Type B pancreatic cell (in vitro differentiated cells): ENCODE measurements around the gene CAVIN1. TPM values are rescaled to one million over a fixed set of nuclear protein-coding genes. Genes with fewer than 3 reads are reported as not detected.
"Not testable (repeated sequence)": the region's sequence is repeated elsewhere in the genome, so short reads cannot be mapped to it uniquely, and the experiment has no call there.

Experiments used
- DNase-seq: peaks from one replicate; pipeline ENCODE4 v3.0.0; 2021; ENCODE audit warnings: mixed read lengths; ENCODE audit not compliant: unreplicated experiment; ENCODE audit errors: extremely low spot score
- H3K27ac Mint-ChIP-seq: 2 replicates; pipeline ENCODE4 v1.8.0; 2021; ENCODE audit warnings: mild to moderate bottlenecking, mixed read lengths
- H3K27me3 Mint-ChIP-seq: 2 replicates; pipeline ENCODE4 v1.8.0; 2021; ENCODE audit warnings: mixed read lengths
- H3K36me3 Mint-ChIP-seq: 2 replicates; pipeline ENCODE4 v1.8.0; 2021; ENCODE audit warnings: mixed read lengths
- H3K4me1 Mint-ChIP-seq: one replicate; pipeline ENCODE4 v1.8.0; 2021; ENCODE audit warnings: mixed read lengths; ENCODE audit not compliant: unreplicated experiment
- H3K4me3 Mint-ChIP-seq: 2 replicates; pipeline ENCODE4 v1.8.0; 2021; ENCODE audit warnings: mild to moderate bottlenecking, mixed read lengths
- H3K9me3 Mint-ChIP-seq: 2 replicates; pipeline ENCODE4 v1.8.0; 2021; ENCODE audit warnings: mixed read lengths
- CTCF ChIP-seq: fragments of 200-600 bp; sonication (generic); conservative IDR thresholded peaks from 2 replicates; pipeline ENCODE4 v1.5.0; 2021; ENCODE audit warnings: antibody characterized with exemption, mild to moderate bottlenecking
- total RNA-seq: library from RNA; stranded (reverse); gene quantifications from 2 replicates; pipeline ENCODE4 v1.2.1, GENCODE V29; 2021; ENCODE audit warnings: low replicate concordance

CAVIN1 gene
- total RNA-seq, 1 donor from 2014 or later = 21.9 TPM

GRCh38 chr17:42459256-42459800, 36.3 kb upstream of the CAVIN1 start:
- peaks cover 43% of the 10 kb centered on the region for H3K4me1 Mint-ChIP-seq
- peaks cover 7% of the 10 kb centered on the region for H3K36me3 Mint-ChIP-seq
- DNase-seq = no peak
- no peaks in the 10 kb centered on the region for H3K27me3 Mint-ChIP-seq
- peak; percentile 49 for TF ChIP-seq CTCF
- no peaks in the 10 kb centered on the region for H3K9me3 Mint-ChIP-seq
- H3K4me3 Mint-ChIP-seq = peak overlapping the region; percentile 96
- H3K27ac Mint-ChIP-seq = peak overlapping the region; percentile 98

GRCh38 chr17:42458497-42459255, 35.6 kb upstream of the CAVIN1 start, which contains the start of gene ATP6V0A1:
TSS of gene ATP6V0A1 (plus strand) at chr17:42458878. CDS start at chr17:42460895, 2,017 bp downstream.
- peak; percentile 94 for DNase-seq
- H3K9me3 Mint-ChIP-seq = no peaks in the 10 kb centered on the region
- H3K36me3 Mint-ChIP-seq = peaks cover 7% of the 10 kb centered on the region
- H3K4me1 Mint-ChIP-seq = peaks cover 40% of the 10 kb centered on the region
- H3K27ac Mint-ChIP-seq = peak within 1 kb of the TSS; percentile 98
- TF ChIP-seq CTCF = no peak
- no peaks in the 10 kb centered on the region for H3K27me3 Mint-ChIP-seq
- peak within 1 kb of the TSS; percentile 96 for H3K4me3 Mint-ChIP-seq

GRCh38 chr17:42457107-42457792, 34.2 kb upstream of the CAVIN1 start:
- Mint-ChIP-seq H3K4me3 (peak overlapping the region; percentile 78), H3K27me3 (peaks cover 4% of the 10 kb centered on the region), H3K4me1 (peaks cover 34% of the 10 kb centered on the region), H3K36me3 (peaks cover 3% of the 10 kb centered on the region), H3K27ac (peak overlapping the region; percentile 76), H3K9me3 (no peaks in the 10 kb centered on the region)
- TF ChIP-seq CTCF = no peak
- DNase-seq = no peak

- H3K27me3 Mint-ChIP-seq = peaks cover 4% of the 10 kb centered on the region
- DNase-seq = no peak
- no peak for TF ChIP-seq CTCF
- H3K4me1 Mint-ChIP-seq = peaks cover 34% of the 10 kb centered on the region
- peak overlapping the region; percentile 76 for H3K27ac Mint-ChIP-seq
- peak overlapping the region; percentile 15 for H3K4me3 Mint-ChIP-seq
- H3K9me3 Mint-ChIP-seq = no peaks in the 10 kb centered on the region
- peaks cover 3% of the 10 kb centered on the region for H3K36me3 Mint-ChIP-seq
Measured at GRCh38 chr17:42456223-42457106, 33.4 kb upstream of the CAVIN1 start.

GRCh38 chr17:42454987-42455386, 31.9 kb upstream of the CAVIN1 start:
- H3K36me3 Mint-ChIP-seq, H3K27ac Mint-ChIP-seq, DNase-seq, H3K27me3 Mint-ChIP-seq, H3K4me3 Mint-ChIP-seq, H3K9me3 Mint-ChIP-seq: not testable (repeated sequence)
- peaks cover 29% of the 10 kb centered on the region for H3K4me1 Mint-ChIP-seq
